Skeletal muscle tissue (tissue), 4 donors: ENCODE data around the gene IL1R2. TPM values are rescaled to one million over a fixed set of nuclear protein-coding genes. Genes with fewer than 3 reads are reported as not detected.
A peak's percentile ranks its signal among the peaks of the same experiment; 100 is the strongest.
"Not testable (repeated sequence)": the region's sequence is repeated elsewhere in the genome, so short reads cannot be mapped to it uniquely, and the experiment has no call there.

ENCODE experiments used
- H3K27ac ChIP-seq: one replicate; pipeline ENCODE4 v1.7.0; 2013; ENCODE audit warnings: mild to moderate bottlenecking, low read depth, low read length, inconsistent platforms
- H3K27me3 ChIP-seq, 3 donors: one replicate each; pipeline ENCODE4 v1.7.0; 2013; ENCODE audit warnings: low read length in 3 of 3; ENCODE audit not compliant: control insufficient read depth in 3 of 3, insufficient read depth in 3 of 3
- H3K36me3 ChIP-seq, 3 donors: one replicate each; pipeline ENCODE4 v1.7.0; 2013; ENCODE audit warnings: low read length in 3 of 3; ENCODE audit not compliant: control insufficient read depth in 3 of 3, insufficient read depth in 3 of 3
- H3K4me1 ChIP-seq, 3 donors: one replicate each; pipeline ENCODE4 v1.7.0; 2013; ENCODE audit warnings: low read length in 3 of 3, mild to moderate bottlenecking in 3 of 3; ENCODE audit not compliant: control insufficient read depth in 3 of 3, insufficient read depth in 3 of 3
- H3K4me3 ChIP-seq, 3 donors: one replicate each; pipeline ENCODE4 v1.7.0; 2013; ENCODE audit warnings: low read length in 3 of 3
- H3K9ac ChIP-seq, 3 donors: one replicate each; pipeline ENCODE4 v1.7.0; 2013; ENCODE audit warnings: low read length in 3 of 3, mild to moderate bottlenecking in 3 of 3, moderate library complexity in 2 of 3, low read depth in 1 of 3
- H3K9me3 ChIP-seq, 3 donors: one replicate each; pipeline ENCODE4 v1.7.0; 2013; ENCODE audit warnings: low read length in 3 of 3; ENCODE audit not compliant: control insufficient read depth in 3 of 3
- total RNA-seq: library from RNA; depleted of rRNA; stranded (reverse); fragments of >200 nt; gene quantifications from one replicate; pipeline ENCODE4 v1.2.3, GENCODE V29; 2014
- donor health status: Osteomylitis.

IL1R2 gene
- total RNA-seq, 1 donor from 2014 or later: 0.52 TPM

DNA sequence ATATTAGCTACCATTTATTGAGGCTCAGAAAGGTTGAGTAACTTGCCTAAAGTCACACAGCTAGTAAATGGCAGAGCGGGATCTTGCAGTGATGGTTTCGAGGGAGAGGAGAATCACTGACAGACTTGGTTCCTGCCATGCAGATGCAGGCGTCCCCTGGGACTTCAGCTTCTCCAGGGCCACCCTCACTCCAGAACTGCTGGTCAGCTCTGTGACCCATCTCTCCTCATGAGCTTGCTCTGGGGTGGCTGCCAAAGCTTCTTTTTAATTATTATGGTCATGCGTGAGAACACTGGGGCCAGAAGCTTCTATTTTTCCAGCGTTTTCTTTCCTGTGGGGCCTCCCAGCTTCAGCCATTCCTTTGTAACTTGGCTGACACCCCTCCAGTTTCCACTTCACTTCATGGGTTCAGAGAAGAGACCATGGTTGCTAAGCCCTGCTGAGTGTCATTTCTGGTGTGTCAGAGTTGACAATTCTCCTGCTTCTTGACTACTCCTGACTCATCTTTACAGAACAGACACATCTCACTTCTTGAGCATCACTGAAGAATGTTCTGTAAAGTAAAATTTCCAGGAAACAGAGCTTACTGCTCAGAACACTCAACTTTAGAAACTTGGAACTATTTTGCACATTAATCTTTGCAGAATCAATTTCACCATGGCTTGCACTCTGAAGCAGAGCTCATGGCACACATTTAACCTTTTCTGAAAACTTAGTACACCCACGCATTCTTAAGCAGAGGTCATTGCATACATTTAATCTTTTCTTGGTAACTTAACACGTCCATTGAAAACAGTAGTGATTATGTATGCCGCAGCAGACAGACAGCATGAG is 70.4 kb downstream of the IL1R2 start:
- peaks cover 56 to 73% (median 65%) of the 10 kb centered on the region in 3 donors for H3K4me1 ChIP-seq
- H3K27ac ChIP-seq: peak overlapping the region; percentile 94
- H3K27me3 ChIP-seq: no peaks in the 10 kb centered on the region
- no peak overlapping the region for H3K4me3 ChIP-seq
- no peaks in the 10 kb centered on the region for H3K36me3 ChIP-seq
- H3K9ac ChIP-seq: no peak overlapping the region
- H3K9me3 ChIP-seq: no peaks in the 10 kb centered on the region

DNA sequence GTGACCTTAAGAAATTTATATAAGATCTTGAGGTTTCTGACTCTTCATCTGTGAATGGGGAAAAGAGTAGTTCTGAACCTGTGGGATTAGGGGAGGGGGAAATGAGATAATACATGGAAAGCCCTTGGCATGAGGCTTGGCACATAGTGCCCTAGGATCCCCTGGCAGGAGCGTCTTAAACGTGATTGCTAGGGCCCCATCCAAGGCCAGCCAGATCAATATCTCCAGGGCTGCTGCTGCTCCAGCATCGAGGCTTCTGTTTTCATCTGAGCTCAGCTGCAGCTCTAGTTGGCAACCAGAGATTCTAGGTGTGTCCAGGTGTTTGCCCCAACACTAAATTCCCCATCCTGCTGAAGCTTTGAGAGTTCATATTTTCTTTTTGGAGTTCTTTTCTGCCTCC is 71.0 kb downstream of the IL1R2 start:
- Histone ChIP-seq H3K9me3 (no peaks in the 10 kb centered on the region), H3K9ac (no peak overlapping the region), H3K4me1 (peaks cover 59 to 70% (median 70%) of the 10 kb centered on the region in 3 donors), H3K27ac (peak overlapping the region; percentile 94), H3K4me3 (no peak overlapping the region), H3K27me3 (no peaks in the 10 kb centered on the region), H3K36me3 (no peaks in the 10 kb centered on the region)

DNA sequence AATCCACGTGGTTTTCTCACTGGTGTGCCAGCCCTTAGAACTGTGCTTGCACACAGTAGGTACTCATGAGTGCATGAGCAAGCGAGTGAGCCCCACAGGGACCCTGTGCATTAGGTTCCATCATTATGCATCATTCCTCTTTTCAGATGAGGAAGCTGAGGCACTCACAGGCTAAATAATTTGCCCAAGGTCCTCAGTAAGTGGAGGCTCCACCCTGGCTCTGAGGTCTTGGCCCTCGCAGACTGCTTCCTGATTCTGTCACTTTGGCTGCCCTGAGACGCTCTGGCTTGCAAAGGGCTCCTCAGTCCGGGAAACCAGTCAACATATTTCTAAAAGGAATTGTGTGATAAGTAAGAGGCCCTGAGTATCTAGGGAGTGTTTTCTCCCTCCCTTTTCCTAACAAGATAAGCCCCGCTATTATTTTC is 71.7 kb downstream of the IL1R2 start:
- no peak overlapping the region for H3K4me3 ChIP-seq
- H3K27me3 ChIP-seq: no peaks in the 10 kb centered on the region
- H3K4me1 ChIP-seq: peaks cover 57 to 70% (median 70%) of the 10 kb centered on the region in 3 donors
- H3K27ac ChIP-seq: peak overlapping the region; percentile 94
- H3K9ac ChIP-seq: peak overlapping the region; percentile 44 to 69 (median 68)
- no peaks in the 10 kb centered on the region for H3K36me3 ChIP-seq
- H3K9me3 ChIP-seq: no peaks in the 10 kb centered on the region

DNA sequence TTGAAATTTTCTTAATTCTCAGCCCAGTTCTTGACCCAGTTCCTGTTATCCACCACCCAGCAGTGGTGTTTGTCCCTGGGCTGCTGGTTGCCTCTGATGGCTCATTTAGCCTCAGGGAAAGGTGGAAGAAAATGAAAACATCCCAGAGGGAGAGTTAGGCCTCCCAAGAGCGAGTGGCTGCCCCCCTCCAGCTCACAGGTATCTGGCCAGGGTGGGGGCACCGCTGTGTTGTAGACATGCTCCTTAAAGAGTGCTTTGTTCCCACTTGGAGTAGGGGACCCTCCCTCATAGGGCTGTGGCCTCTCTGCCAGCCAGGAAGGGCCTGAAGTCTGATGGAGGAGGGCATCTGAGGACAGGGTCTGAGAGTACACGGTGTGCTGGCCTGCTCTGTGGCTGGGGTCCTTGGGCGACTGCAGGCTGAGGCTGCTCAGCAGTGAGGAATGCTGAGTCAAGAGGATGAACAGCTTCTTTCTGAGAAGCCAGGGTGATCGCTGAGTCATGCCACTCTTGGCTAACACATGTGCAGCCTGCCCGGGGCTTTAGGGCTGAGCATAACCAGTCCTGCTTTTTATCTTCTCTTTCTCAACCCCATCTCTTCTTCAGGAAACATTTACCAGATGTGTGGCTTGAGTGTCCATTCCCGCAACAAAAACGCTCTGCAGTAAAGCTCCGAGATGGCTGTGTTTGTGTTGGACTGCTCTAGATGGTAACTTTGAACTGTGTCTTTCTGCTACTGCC is 72.3 kb downstream of the IL1R2 start:
- H3K4me3 ChIP-seq: peak overlapping the region; percentile 1 to 46 (median 39)
- peaks cover 58 to 72% (median 70%) of the 10 kb centered on the region in 3 donors for H3K4me1 ChIP-seq
- H3K27ac ChIP-seq: peak overlapping the region; percentile 94
- H3K9me3 ChIP-seq: no peaks in the 10 kb centered on the region
- peak overlapping the region; percentile 48 to 69 (median 68) for H3K9ac ChIP-seq
- H3K36me3 ChIP-seq: no peaks in the 10 kb centered on the region
- H3K27me3 ChIP-seq: no peaks in the 10 kb centered on the region

DNA sequence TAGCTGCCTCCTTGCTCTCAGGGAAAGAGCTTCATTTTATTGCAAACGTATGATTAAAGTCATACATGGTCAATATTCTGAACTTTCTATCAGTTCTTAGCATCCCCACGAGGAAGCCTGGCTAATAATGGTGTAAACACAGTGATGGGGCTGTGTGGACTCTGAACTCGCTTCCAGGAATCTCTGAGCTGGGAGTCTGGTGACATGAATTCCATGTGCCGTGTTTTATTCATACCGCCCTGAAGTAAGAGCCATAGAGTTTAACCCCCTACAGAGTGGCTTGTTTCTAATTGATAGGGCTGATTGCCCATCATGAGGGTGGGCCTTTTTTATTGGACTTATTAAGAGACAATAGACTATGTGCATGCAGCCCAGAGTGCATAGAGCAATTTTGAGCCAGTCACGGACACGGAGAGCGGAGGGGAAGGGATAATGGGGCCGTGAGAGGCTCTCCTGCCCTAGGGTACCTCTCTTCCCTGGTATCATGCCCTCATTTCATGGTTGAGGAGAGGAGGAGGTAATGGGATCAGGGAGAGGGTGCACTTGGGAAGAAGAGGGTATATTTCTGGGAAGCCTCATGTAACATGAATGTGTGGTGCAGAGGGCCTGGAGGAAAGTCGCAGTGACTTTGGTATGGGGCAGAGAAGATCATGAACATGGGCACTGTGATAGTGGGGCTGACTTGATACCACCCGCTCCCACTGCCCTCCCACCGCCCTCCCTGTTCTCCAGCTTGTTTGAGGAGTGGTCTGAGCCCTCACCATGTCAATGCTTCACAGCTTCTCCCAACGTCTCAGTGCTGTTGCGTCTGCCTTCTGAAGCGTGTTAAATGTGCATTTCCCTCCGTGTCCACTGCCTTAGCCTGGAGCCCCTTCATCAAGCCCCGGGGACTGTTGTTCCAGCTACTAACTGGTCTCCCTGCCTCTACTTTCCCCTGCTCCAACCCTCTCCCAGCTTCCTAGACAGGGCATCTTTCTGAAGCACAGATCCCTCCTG is 73.2 kb downstream of the IL1R2 start:
- H3K4me3 ChIP-seq: peak overlapping the region; percentile 1 to 39 (median 1)
- peak overlapping the region; percentile 94 for H3K27ac ChIP-seq
- H3K4me1 ChIP-seq: peaks cover 67 to 75% (median 74%) of the 10 kb centered on the region in 3 donors
- no peaks in the 10 kb centered on the region for H3K27me3 ChIP-seq
- no peaks in the 10 kb centered on the region for H3K9me3 ChIP-seq
- peak overlapping the region; percentile 9 to 69 (median 48) for H3K9ac ChIP-seq
- H3K36me3 ChIP-seq: no peaks in the 10 kb centered on the region

DNA sequence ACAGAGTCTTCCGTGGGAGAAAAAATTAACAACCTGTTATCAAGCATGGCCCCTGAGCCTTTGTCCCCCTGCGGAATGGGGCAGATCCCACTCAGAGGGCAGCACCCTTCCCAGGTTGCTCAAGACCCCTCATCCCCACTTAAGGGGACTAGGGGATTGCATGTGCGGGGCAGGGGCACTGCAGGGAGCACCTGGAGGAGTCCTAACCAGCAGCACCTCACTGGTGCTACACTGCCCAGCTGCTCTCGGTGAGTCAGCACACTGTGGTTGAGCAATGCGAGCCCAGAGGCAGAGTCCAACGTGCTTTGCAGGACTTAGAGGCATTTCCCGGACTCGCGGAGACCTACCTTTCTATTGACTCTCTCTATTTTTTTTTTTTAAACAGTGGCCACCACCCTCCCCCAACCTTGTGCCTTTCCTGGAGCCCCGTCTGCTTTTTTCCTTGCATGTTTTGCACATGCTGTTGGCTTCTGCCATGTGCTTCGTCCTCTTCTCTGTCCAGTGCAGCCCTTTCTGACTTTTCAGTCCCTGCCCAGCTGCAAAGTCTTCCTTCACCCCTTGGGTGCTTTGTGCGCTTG is 74.0 kb downstream of the IL1R2 start:
- H3K9me3 ChIP-seq: no peaks in the 10 kb centered on the region
- no peak overlapping the region for H3K9ac ChIP-seq
- H3K36me3 ChIP-seq: no peaks in the 10 kb centered on the region
- no peak overlapping the region for H3K4me3 ChIP-seq
- peaks cover 67 to 72% (median 72%) of the 10 kb centered on the region in 3 donors for H3K4me1 ChIP-seq
- H3K27me3 ChIP-seq: no peaks in the 10 kb centered on the region
- H3K27ac ChIP-seq: peak overlapping the region; percentile 94

DNA sequence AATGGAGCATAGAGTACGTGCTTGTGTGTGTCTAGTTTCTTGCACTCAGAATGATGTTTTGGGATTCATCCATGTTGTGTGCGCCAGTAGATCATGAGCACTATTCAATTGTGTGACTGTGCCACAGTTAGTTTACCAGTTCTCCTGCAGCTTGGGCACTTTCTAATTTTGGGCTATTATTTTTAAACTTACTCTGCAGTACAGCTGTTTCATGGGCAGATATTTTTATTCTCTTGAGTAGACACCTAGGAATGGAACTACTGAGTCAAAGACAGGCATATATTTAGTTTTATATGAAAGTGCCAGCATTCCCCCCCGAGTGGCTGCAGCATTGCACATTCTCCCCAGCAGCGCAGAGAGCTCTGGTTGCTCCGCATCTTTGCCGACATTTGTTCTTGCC is 74.8 kb downstream of the IL1R2 start:
- Histone ChIP-seq H3K36me3 (no peaks in the 10 kb centered on the region), H3K9me3 (no peaks in the 10 kb centered on the region), H3K27me3 (no peaks in the 10 kb centered on the region), H3K9ac (peak overlapping the region in 1 of 3 donors; percentile 24), H3K27ac (peak overlapping the region; percentile 94), H3K4me3 (peak overlapping the region in 2 of 3 donors; percentile 9 to 11), H3K4me1 (peaks cover 63 to 68% (median 64%) of the 10 kb centered on the region in 3 donors)

DNA sequence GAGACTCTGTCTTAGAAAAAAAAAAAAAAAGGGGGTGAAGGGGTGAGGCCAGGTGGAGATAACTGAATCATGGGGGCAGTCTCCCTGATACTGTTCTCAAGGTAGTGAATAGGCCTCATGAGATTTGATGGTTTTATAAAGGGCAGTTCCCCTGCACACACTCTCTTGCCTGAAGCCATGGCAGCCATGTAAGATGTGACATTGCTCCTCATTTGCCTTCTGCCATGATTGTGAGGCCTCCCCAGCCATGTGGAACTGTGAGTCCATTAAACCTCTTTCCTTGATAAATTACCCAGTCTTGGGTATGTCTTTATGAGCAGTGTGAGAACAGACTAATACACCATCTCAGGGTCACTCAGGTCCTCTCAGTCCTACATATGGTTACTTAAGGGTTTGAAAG is 76.4 kb downstream of the IL1R2 start:
- H3K4me3 ChIP-seq: not testable (repeated sequence)
- peaks cover 53 to 65% (median 54%) of the 10 kb centered on the region in 3 donors for H3K4me1 ChIP-seq

DNA sequence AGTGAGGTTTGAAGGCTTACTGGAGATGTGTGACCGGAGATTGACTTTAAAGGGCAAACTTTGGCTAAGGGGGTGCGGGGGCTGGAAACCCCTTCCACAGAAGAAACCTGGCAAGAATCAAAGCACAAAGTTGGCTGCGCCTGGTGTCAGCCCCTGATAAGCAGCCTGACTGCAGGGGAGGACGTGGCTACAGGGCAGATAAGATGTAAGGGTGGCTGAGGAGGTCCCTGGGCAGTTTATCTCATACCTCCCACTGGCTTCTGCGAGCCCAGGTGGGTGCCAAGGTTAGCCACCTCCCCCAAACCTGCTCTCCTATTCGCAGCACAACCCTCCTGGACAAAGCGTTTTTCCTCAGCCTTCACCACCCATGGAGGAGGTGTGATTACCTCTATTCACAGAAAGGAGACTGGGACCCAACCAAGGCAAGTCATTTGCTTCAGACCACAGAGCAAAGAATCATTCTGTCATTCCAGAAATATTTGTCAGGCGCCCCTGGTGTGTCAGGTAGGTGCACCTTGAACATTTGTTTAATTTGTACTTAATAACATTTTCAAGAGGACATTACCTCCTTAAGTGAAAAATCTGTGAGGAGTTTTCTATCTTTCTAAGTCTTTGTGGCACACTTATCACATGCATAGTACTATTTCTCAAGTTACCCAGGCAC is 77.7 kb downstream of the IL1R2 start:
- no peaks in the 10 kb centered on the region for H3K27me3 ChIP-seq
- peak overlapping the region; percentile 92 for H3K27ac ChIP-seq
- H3K4me1 ChIP-seq: peaks cover 40 to 55% (median 40%) of the 10 kb centered on the region in 3 donors
- peak overlapping the region; percentile 48 to 86 (median 54) for H3K9ac ChIP-seq
- H3K9me3 ChIP-seq: no peaks in the 10 kb centered on the region
- peak overlapping the region in 1 of 3 donors; percentile 64 for H3K4me3 ChIP-seq
- H3K36me3 ChIP-seq: no peaks in the 10 kb centered on the region

More for the DNA sequence above, 76.4 kb downstream of the IL1R2 start:
- not testable (repeated sequence) for H3K9me3 ChIP-seq, H3K9ac ChIP-seq, H3K36me3 ChIP-seq, H3K27me3 ChIP-seq, H3K27ac ChIP-seq
